K562 (cell line): ENCODE data around the gene CDYL. TPM values are rescaled to one million over a fixed set of nuclear protein-coding genes. Genes with fewer than 3 reads are reported as not detected.
A peak's percentile ranks its signal among the peaks of the same experiment; 100 is the strongest.

Experiments used
- BMI1 ChIP-seq: fragments of 150-350 bp; IDR thresholded peaks from 2 replicates; pipeline ENCODE4 v1.6.1; 2014; ENCODE audit warnings: low read length
- C11orf30 ChIP-seq: fragments of 450-650 bp; IDR thresholded peaks from 2 replicates; pipeline ENCODE4 v1.6.1; 2016; ENCODE audit warnings: low read depth, mild to moderate bottlenecking
- FUS ChIP-seq: fragments of 200-400 bp; formaldehyde crosslinking; optimal IDR thresholded peaks from 2 replicates; pipeline ENCODE3; 2017; ENCODE audit warnings: low read depth, low read length
- GTF2A2 ChIP-seq: IDR thresholded peaks from 2 replicates; pipeline ENCODE4 v1.6.1; 2016; ENCODE audit warnings: mild to moderate bottlenecking, missing genetic modification characterization, missing compliant biosample characterization
- HDAC2 ChIP-seq: fragments of 450-650 bp; IDR thresholded peaks from 2 replicates; pipeline ENCODE4 v1.6.1; 2016; ENCODE audit warnings: mild to moderate bottlenecking
- HDAC3 ChIP-seq: fragments of 450-650 bp; IDR thresholded peaks from 2 replicates; pipeline ENCODE4 v1.6.1; 2018; ENCODE audit warnings: borderline replicate concordance, mild to moderate bottlenecking, moderate library complexity; ENCODE audit not compliant: partially characterized antibody
- NCOA6 ChIP-seq: fragments of 450-650 bp; IDR thresholded peaks from 2 replicates; pipeline ENCODE4 v1.6.1; 2017; ENCODE audit warnings: mild to moderate bottlenecking
- PHF8 ChIP-seq: fragments of 200-600 bp; sonication (generic); IDR thresholded peaks from 2 replicates; pipeline ENCODE4 v1.6.1; 2012; ENCODE audit warnings: mixed run types, mild to moderate bottlenecking, inconsistent platforms, low read length, moderate library complexity, borderline replicate concordance
- POLR3G ChIP-seq: IDR thresholded peaks from 2 replicates; pipeline ENCODE4 v1.6.1; 2011; ENCODE audit not compliant: insufficient read length, insufficient replicate concordance; ENCODE audit errors: extremely low read depth
- SP1 ChIP-seq: sonication (generic); formaldehyde crosslinking; IDR thresholded peaks from 2 replicates; pipeline ENCODE4 v1.8.1; 2022; ENCODE audit warnings: mild to moderate bottlenecking, missing genetic modification reagents
- TBP ChIP-seq: optimal IDR thresholded peaks from 2 replicates; pipeline ENCODE3; 2011; ENCODE audit warnings: low read depth, low read length, improper control_type of control experiment
- ZNF57 ChIP-seq: fragments of 450-650 bp; formaldehyde crosslinking; IDR thresholded peaks from 2 replicates; pipeline ENCODE4 v1.4.0; 2020; ENCODE audit warnings: mild to moderate bottlenecking, moderate library complexity
- polyA plus RNA-seq, 8 experiments: library from polyadenylated mRNA; depleted of rRNA in 4 of 8; stranded (reverse) in 5 of 8; unstranded in 3 of 8; fragments of >200 nt; fragmentation: Nextera tagmentation in 2 of 8; fragmentation: Illumina TruSeq in 1 of 8; extraction: Ambion mirVana in 2 of 8; extraction: Trizol in 1 of 8; gene quantifications; 2 replicates each; pipeline versions ENCODE4 v1.2.1 to v1.2.3, GENCODE V29; 2011 to 2014; ENCODE audit warnings: inconsistent platforms in 1 of 8, missing spikeins in 1 of 8
- total RNA-seq, 7 experiments: library from RNA; depleted of rRNA in 6 of 7; stranded (reverse); fragments of >200 nt in 6 of 7; fragmentation: Illumina TruSeq in 2 of 7; extraction: Trizol in 2 of 7; gene quantifications; 2 replicates each; pipeline versions ENCODE4 v1.2.1 to v1.2.3, GENCODE V29; 2011 to 2021; ENCODE audit warnings: low replicate concordance in 1 of 7
- TF ChIP-seq, protein P1 (sequence below), 3 experiments: IDR thresholded peaks in 2 of 3; conservative IDR thresholded peaks in 1 of 3; 2 replicates each; pipeline ENCODE4 v1.5.1; 2011 to 2012; ENCODE audit warnings: low read length in 3 of 3, mild to moderate bottlenecking in 3 of 3, control low read depth in 2 of 3, improper control_type of control experiment in 1 of 3, inconsistent platforms in 1 of 3, low read depth in 1 of 3, mixed read lengths in 1 of 3, moderate library complexity in 1 of 3; ENCODE audit not compliant: insufficient read depth in 2 of 3
- TF ChIP-seq, protein P2 (sequence below): fragments of 450-650 bp; conservative IDR thresholded peaks from 2 replicates; pipeline ENCODE4 v1.6.1; 2016; ENCODE audit warnings: missing genetic modification characterization, low read depth, mild to moderate bottlenecking, missing compliant biosample characterization, moderate library complexity
- TF ChIP-seq, protein P3 (sequence below), 2 experiments: fragments of 450-650 bp; IDR thresholded peaks; 2 replicates each; pipeline ENCODE4 v1.6.1; 2016; ENCODE audit warnings: mild to moderate bottlenecking in 2 of 2, borderline replicate concordance in 1 of 2, low read depth in 1 of 2, moderate library complexity in 1 of 2
- TF ChIP-seq, protein P4 (sequence below): fragments of 250-450 bp; sonication (Bioruptor Pico); IDR thresholded peaks from 2 replicates; pipeline ENCODE4 v1.8.0; 2021; ENCODE audit warnings: moderate library complexity, mild to moderate bottlenecking, inconsistent platforms

Gene CDYL
- total and polyA plus RNA-seq, 9 of the 15 experiments (the other 6 are each of a cell fraction or from before 2014, with no cell fraction given), result 8.1 to 45.8 (median 40.8) TPM

DNA sequence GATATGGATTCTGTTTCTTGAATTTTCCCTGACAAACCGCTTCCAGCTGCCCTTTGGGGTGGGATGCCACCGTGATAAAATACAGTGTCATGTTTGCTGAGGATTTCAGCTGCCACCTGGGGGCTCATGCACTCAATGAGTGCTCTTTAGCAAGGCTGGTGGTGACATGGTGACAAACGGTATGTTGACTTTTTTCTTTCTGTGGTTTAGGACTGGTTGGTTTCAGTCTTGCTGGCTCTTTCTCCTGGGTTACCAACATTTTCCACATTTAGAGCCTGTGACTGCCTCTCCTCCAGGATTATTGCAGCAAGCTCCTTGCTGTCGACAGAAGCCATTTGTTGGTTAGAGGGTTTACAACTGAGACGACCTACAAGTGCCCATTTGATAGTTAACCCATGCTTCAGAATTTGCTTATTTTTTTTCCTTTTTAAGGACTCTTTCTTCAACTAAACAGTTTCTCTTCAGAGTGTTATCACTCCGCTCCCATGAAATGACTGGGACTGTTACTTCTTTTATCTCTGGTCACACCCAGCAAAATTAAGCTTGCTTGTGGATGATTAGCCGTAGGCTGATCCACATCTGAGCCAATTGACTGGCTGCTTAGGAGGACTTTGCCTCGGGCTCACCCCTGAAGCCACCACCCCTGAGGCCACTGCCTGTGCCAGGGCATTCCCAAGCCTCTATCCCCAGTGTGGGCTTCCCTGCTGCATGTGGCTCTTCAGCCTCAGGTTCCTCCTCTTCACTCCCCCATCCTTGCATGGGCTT is 48.4 kb upstream of the CDYL start (continued):
- TF ChIP-seq, protein P1, sequence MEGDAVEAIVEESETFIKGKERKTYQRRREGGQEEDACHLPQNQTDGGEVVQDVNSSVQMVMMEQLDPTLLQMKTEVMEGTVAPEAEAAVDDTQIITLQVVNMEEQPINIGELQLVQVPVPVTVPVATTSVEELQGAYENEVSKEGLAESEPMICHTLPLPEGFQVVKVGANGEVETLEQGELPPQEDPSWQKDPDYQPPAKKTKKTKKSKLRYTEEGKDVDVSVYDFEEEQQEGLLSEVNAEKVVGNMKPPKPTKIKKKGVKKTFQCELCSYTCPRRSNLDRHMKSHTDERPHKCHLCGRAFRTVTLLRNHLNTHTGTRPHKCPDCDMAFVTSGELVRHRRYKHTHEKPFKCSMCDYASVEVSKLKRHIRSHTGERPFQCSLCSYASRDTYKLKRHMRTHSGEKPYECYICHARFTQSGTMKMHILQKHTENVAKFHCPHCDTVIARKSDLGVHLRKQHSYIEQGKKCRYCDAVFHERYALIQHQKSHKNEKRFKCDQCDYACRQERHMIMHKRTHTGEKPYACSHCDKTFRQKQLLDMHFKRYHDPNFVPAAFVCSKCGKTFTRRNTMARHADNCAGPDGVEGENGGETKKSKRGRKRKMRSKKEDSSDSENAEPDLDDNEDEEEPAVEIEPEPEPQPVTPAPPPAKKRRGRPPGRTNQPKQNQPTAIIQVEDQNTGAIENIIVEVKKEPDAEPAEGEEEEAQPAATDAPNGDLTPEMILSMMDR (IDR thresholded peaks at IDR 0.05 in 2 of 3, conservative IDR thresholded peaks at IDR 0.05 in 1 of 3; ENCODE audit: insufficient read depth in 2 of 3, low read depth in 1 of 3, low read length in 3 of 3), result peak; percentile 56 to 72 (median 69)
- TF ChIP-seq PHF8, result peak; percentile 33; the same call in 1 of the 2 replicates
- 0 out of 2 replicates have a peak, but pooled peaks have one; percentile 41 for TF ChIP-seq SP1
- TF ChIP-seq, protein P2, sequence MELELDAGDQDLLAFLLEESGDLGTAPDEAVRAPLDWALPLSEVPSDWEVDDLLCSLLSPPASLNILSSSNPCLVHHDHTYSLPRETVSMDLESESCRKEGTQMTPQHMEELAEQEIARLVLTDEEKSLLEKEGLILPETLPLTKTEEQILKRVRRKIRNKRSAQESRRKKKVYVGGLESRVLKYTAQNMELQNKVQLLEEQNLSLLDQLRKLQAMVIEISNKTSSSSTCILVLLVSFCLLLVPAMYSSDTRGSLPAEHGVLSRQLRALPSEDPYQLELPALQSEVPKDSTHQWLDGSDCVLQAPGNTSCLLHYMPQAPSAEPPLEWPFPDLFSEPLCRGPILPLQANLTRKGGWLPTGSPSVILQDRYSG (tag), result no peak
- TF ChIP-seq GTF2A2 (tag), result no peak
- no peak for TF ChIP-seq ZNF57
- TF ChIP-seq HDAC2, result peak; percentile 85
- no peak for TF ChIP-seq C11orf30
- TF ChIP-seq TBP, result no peak
- no peak for TF ChIP-seq POLR3G
- TF ChIP-seq FUS, result no peak
- no peak for TF ChIP-seq BMI1
- TF ChIP-seq NCOA6, result no peak
- TF ChIP-seq, protein P3, sequence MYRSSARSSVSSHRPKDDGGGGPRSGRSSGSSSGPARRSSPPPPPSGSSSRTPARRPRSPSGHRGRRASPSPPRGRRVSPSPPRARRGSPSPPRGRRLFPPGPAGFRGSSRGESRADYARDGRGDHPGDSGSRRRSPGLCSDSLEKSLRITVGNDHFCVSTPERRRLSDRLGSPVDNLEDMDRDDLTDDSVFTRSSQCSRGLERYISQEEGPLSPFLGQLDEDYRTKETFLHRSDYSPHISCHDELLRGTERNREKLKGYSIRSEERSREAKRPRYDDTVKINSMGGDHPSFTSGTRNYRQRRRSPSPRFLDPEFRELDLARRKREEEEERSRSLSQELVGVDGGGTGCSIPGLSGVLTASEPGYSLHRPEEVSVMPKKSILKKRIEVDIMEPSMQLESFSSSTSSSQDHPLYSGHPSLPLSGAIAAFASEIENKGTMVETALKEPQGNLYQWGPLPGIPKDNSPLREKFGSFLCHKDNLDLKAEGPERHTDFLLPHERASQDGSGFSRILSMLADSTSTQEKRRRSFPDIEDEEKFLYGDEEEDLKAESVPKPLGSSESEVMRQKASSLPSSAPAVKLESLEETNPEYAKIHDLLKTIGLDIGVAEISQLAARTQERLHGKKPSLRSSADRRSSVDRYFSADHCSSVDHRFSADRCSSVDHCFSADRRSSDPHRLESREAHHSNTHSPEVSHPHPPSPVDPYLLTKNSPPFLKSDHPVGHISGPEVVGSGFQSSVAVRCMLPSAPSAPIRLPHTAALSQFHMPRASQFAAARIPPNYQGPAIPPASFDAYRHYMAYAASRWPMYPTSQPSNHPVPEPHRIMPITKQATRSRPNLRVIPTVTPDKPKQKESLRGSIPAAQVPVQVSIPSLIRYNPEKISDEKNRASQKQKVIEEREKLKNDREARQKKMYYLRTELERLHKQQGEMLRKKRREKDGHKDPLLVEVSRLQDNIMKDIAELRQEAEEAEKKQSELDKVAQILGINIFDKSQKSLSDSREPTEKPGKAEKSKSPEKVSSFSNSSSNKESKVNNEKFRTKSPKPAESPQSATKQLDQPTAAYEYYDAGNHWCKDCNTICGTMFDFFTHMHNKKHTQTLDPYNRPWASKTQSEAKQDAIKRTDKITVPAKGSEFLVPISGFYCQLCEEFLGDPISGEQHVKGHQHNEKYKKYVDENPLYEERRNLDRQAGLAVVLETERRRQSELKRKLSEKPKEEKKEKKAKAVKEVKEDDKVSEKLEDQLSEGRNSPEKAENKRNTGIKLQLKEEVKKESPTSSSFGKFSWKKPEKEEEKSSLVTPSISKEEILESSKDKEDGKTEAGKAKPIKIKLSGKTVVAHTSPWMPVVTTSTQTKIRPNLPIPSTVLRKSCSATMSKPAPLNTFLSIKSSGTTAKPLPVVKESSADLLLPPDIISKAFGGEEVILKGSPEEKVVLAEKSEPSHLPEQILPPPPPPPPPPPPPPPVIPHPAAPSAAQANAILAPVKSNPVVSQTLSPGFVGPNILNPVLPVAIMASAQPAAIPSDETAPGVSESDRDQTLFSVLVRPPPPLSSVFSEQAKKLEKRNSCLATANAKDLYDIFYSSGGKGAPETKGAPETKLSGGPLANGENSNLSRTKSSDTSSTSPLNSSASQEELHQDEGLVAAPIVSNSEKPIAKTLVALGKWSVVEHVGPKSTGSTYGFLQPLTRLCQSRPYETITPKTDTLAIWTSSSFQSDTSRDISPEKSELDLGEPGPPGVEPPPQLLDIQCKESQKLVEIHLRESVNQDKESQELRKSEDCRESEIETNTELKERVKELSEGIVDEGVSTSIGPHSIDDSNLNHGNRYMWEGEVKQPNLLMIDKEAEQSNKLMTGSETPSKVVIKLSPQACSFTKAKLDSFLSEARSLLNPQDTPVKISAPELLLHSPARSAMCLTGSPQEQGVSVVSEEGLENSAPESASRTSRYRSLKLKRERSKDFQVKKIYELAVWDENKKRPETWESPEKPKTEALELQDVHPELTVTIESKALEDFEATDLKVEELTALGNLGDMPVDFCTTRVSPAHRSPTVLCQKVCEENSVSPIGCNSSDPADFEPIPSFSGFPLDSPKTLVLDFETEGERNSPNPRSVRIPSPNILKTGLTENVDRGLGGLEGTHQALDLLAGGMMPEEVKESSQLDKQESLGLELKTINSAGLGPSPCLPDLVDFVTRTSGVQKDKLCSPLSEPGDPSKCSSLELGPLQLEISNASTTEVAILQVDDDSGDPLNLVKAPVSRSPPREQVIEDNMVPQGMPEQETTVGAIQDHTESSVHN (IDR thresholded peaks at IDR 0.05; ENCODE audit: borderline replicate concordance in 1 of 2, low read depth in 1 of 2), result no peak
- TF ChIP-seq, protein P4, sequence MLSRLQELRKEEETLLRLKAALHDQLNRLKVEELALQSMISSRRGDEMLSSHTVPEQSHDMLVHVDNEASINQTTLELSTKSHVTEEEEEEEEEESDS (CRISPR knock-in tag), result no peak
- TF ChIP-seq HDAC3, result peak; percentile 78
